ENCODE measurements around the gene HS6ST1.

HS6ST1 gene

GRCh38 chr2:128227862-128228261, 90.8 kb downstream of the HS6ST1 start:
- no peak overlapping the region for H3K9ac ChIP-seq
- H3K79me2 ChIP-seq (ENCODE audit: insufficient read depth, low read depth) = no peaks in the 10 kb centered on the region
- no peak overlapping the region for H3K4me2 ChIP-seq
- H3K4me1 ChIP-seq (ENCODE audit: low read depth, poor library complexity, severe bottlenecking) = no peaks in the 10 kb centered on the region
- no peaks in the 10 kb centered on the region for H4K20me1 ChIP-seq (ENCODE audit: insufficient read depth)
- TF ChIP-seq CTCF (conservative IDR thresholded peaks at IDR 0.05; ENCODE audit: low read depth, low read length) = no peak
- H3K27ac ChIP-seq = no peak overlapping the region
- H3K36me3 ChIP-seq (ENCODE audit: insufficient read depth) = no peaks in the 10 kb centered on the region
- no peak overlapping the region for H2AFZ ChIP-seq (ENCODE audit: low read depth)
- H3K27me3 ChIP-seq (ENCODE audit: insufficient read depth, low read depth) = no peaks in the 10 kb centered on the region
- no peak overlapping the region for H3K4me3 ChIP-seq (IDR thresholded peaks at IDR 0.05; ENCODE audit: insufficient read depth, low read depth, low read length)

GRCh38 chr2:128219891-128220290, 98.8 kb downstream of the HS6ST1 start:
- no peaks in the 10 kb centered on the region for H4K20me1 ChIP-seq (ENCODE audit: insufficient read depth)
- H3K27me3 ChIP-seq (ENCODE audit: insufficient read depth, low read depth) = no peaks in the 10 kb centered on the region
- no peaks in the 10 kb centered on the region for H3K36me3 ChIP-seq (ENCODE audit: insufficient read depth)
- H3K79me2 ChIP-seq (ENCODE audit: insufficient read depth, low read depth) = no peaks in the 10 kb centered on the region
- TF ChIP-seq CTCF (conservative IDR thresholded peaks at IDR 0.05; ENCODE audit: low read depth, low read length) = no peak
- H3K9ac ChIP-seq = no peak overlapping the region
- no peak overlapping the region for H3K4me3 ChIP-seq (IDR thresholded peaks at IDR 0.05; ENCODE audit: insufficient read depth, low read depth, low read length)
- no peak overlapping the region for H3K4me2 ChIP-seq
- no peak overlapping the region for H2AFZ ChIP-seq (ENCODE audit: low read depth)
- no peak overlapping the region for H3K27ac ChIP-seq
- no peaks in the 10 kb centered on the region for H3K4me1 ChIP-seq (ENCODE audit: low read depth, poor library complexity, severe bottlenecking)

GRCh38 chr2:128217671-128218070, 101.0 kb downstream of the HS6ST1 start:
- Histone ChIP-seq H3K9ac (no peak overlapping the region), H3K4me1 (ENCODE audit: low read depth, poor library complexity, severe bottlenecking) (no peaks in the 10 kb centered on the region), H3K27me3 (ENCODE audit: insufficient read depth, low read depth) (no peaks in the 10 kb centered on the region), H3K4me3 (IDR thresholded peaks at IDR 0.05; ENCODE audit: insufficient read depth, low read depth, low read length) (no peak overlapping the region), H3K4me2 (no peak overlapping the region), H2AFZ (ENCODE audit: low read depth) (no peak overlapping the region), H4K20me1 (ENCODE audit: insufficient read depth) (no peaks in the 10 kb centered on the region), H3K36me3 (ENCODE audit: insufficient read depth) (no peaks in the 10 kb centered on the region), H3K79me2 (ENCODE audit: insufficient read depth, low read depth) (no peaks in the 10 kb centered on the region), H3K27ac (no peak overlapping the region)
- no peak for TF ChIP-seq CTCF (conservative IDR thresholded peaks at IDR 0.05; ENCODE audit: low read depth, low read length)

- Histone ChIP-seq H3K9ac (no peak overlapping the region), H3K4me2 (no peak overlapping the region), H4K20me1 (ENCODE audit: insufficient read depth) (no peaks in the 10 kb centered on the region), H3K27ac (no peak overlapping the region), H3K4me1 (ENCODE audit: low read depth, poor library complexity, severe bottlenecking) (no peaks in the 10 kb centered on the region), H3K27me3 (ENCODE audit: insufficient read depth, low read depth) (no peaks in the 10 kb centered on the region), H2AFZ (ENCODE audit: low read depth) (no peak overlapping the region), H3K36me3 (ENCODE audit: insufficient read depth) (no peaks in the 10 kb centered on the region), H3K79me2 (ENCODE audit: insufficient read depth, low read depth) (no peaks in the 10 kb centered on the region), H3K4me3 (IDR thresholded peaks at IDR 0.05; ENCODE audit: insufficient read depth, low read depth, low read length) (no peak overlapping the region)
- TF ChIP-seq CTCF (conservative IDR thresholded peaks at IDR 0.05; ENCODE audit: low read depth, low read length) = no peak
These were observed 102.6 kb downstream of the HS6ST1 start for GRCh38 chr2:128215897-128216642.
